Astrocyte of the hippocampus (primary cell): ENCODE measurements around the gene FAM53A.
A peak's percentile ranks its signal among the peaks of the same experiment; 100 is the strongest.
"Not testable (repeated sequence)": the region's sequence is repeated elsewhere in the genome, so short reads cannot be mapped to it uniquely, and the experiment has no call there.

ENCODE experiments used
- DNase-seq: peaks from one replicate; pipeline ENCODE4 v3.0.0; 2011; ENCODE audit warnings: low read depth, low spot score

Gene FAM53A

GRCh38 chr4:1640716-1641503, 43.2 kb downstream of the FAM53A start:
- DNase-seq = not testable (repeated sequence)

GRCh38 chr4:1640190-1640589, 43.9 kb downstream of the FAM53A start:
- no peak for DNase-seq

- DNase-seq = no peak
These were observed 44.7 kb downstream of the FAM53A start for GRCh38 chr4:1639299-1639868.

GRCh38 chr4:1638873-1639272, 45.2 kb downstream of the FAM53A start:
- DNase-seq = no peak

- DNase-seq = no peak
These were observed 45.9 kb downstream of the FAM53A start for GRCh38 chr4:1638272-1638598.

GRCh38 chr4:1637580-1638271, 46.4 kb downstream of the FAM53A start:
- no peak for DNase-seq

- no peak for DNase-seq
These were observed 47.5 kb downstream of the FAM53A start for GRCh38 chr4:1636490-1637211.

- DNase-seq = no peak
These were observed 48.6 kb downstream of the FAM53A start for GRCh38 chr4:1635464-1635863.

GRCh38 chr4:1633993-1634392, 50.1 kb downstream of the FAM53A start:
- DNase-seq = no peak

- no peak for DNase-seq
These were observed 51.7 kb downstream of the FAM53A start for GRCh38 chr4:1632109-1633104.

- no peak for DNase-seq
These were observed 53.0 kb downstream of the FAM53A start for GRCh38 chr4:1631136-1631535.

- no peak for DNase-seq
These were observed 53.8 kb downstream of the FAM53A start for GRCh38 chr4:1630266-1630665.

GRCh38 chr4:1629699-1630083, 54.4 kb downstream of the FAM53A start:
- DNase-seq = no peak

GRCh38 chr4:1628892-1629698, 55.0 kb downstream of the FAM53A start:
- DNase-seq = peak; percentile 72

- DNase-seq = no peak
These were observed 56.4 kb downstream of the FAM53A start for GRCh38 chr4:1627417-1628313.

- DNase-seq = no peak
These were observed 57.2 kb downstream of the FAM53A start for GRCh38 chr4:1626941-1627340.

GRCh38 chr4:1626151-1626550, 58.0 kb downstream of the FAM53A start:
- no peak for DNase-seq

- no peak for DNase-seq
These were observed 58.4 kb downstream of the FAM53A start for GRCh38 chr4:1625600-1626138.

- no peak for DNase-seq
These were observed 59.6 kb downstream of the FAM53A start for GRCh38 chr4:1624519-1624910.
